Liver (tissue), 3 donors: ENCODE results near the gene SRGAP3.

Experiments used
- ATF3 ChIP-seq: IDR thresholded peaks from 2 replicates; pipeline ENCODE4 v1.6.1; 2016; ENCODE audit warnings: antibody characterized with exemption
- FOXA2 ChIP-seq: IDR thresholded peaks from 2 replicates; pipeline ENCODE4 v1.6.1; 2016; ENCODE audit warnings: antibody characterized with exemption
- GABPA ChIP-seq, 2 donors: IDR thresholded peaks in 1 of 2; conservative IDR thresholded peaks in 1 of 2; 2 replicates each; pipeline ENCODE4 v1.6.1; 2016; ENCODE audit warnings: antibody characterized with exemption in 2 of 2, mild to moderate bottlenecking in 1 of 2, moderate library complexity in 1 of 2
- MAX ChIP-seq: IDR thresholded peaks from 2 replicates; pipeline ENCODE4 v1.6.1; 2016; ENCODE audit warnings: antibody characterized with exemption
- RAD21 ChIP-seq, 2 donors: IDR thresholded peaks; 2 replicates each; pipeline ENCODE4 v1.6.1; 2016; ENCODE audit warnings: antibody characterized with exemption in 2 of 2, mild to moderate bottlenecking in 2 of 2
- YY1 ChIP-seq: IDR thresholded peaks from 2 replicates; pipeline ENCODE4 v1.6.1; 2016; ENCODE audit warnings: antibody characterized with exemption, mild to moderate bottlenecking
- TF ChIP-seq, protein P1 (sequence below): fragments of 150-350 bp; IDR thresholded peaks from 2 replicates; pipeline ENCODE4 v1.5.1; 2017; ENCODE audit warnings: improper control_type of control experiment, low read depth, low read length; ENCODE audit not compliant: missing input control
- donor health status: healthy.
- donor health status: healthy.

DNA sequence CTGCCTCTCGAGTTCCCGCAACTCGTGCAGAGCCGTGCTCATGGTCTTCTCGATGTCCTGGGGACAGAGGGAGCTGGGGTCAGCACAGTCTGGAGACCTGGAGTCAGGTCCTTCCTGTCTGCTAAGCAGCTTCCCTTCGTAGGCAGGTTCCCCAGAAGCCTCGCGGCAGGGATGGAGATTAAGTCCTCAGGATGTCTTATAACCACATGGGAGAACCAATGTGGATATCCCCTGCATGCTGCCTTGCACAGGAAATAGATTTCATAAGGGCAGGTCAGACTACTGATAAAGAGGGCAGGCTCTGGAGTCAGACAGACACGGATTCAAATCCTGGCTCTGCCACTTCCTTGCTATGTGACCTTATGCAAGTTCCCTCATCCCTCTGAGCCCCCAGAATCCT lies 263.6 kb downstream of the SRGAP3 start:
- TF ChIP-seq, protein P1, sequence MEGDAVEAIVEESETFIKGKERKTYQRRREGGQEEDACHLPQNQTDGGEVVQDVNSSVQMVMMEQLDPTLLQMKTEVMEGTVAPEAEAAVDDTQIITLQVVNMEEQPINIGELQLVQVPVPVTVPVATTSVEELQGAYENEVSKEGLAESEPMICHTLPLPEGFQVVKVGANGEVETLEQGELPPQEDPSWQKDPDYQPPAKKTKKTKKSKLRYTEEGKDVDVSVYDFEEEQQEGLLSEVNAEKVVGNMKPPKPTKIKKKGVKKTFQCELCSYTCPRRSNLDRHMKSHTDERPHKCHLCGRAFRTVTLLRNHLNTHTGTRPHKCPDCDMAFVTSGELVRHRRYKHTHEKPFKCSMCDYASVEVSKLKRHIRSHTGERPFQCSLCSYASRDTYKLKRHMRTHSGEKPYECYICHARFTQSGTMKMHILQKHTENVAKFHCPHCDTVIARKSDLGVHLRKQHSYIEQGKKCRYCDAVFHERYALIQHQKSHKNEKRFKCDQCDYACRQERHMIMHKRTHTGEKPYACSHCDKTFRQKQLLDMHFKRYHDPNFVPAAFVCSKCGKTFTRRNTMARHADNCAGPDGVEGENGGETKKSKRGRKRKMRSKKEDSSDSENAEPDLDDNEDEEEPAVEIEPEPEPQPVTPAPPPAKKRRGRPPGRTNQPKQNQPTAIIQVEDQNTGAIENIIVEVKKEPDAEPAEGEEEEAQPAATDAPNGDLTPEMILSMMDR = no peak
- TF ChIP-seq MAX (no peak), FOXA2 (no peak), ATF3 (no peak), GABPA (IDR thresholded peaks at IDR 0.05 in 1 of 2, conservative IDR thresholded peaks at IDR 0.05 in 1 of 2) (no peak), RAD21 (IDR thresholded peaks at IDR 0.05) (no peak), YY1 (no peak)
